SK-N-SH treated with all-trans-retinoic acid at 6 μM for 48 hours (cell line): ENCODE results near the gene LRRC18.

ENCODE experiments used
- GLIS3 ChIP-seq: fragments of 250-450 bp; sonication (Bioruptor Pico); IDR thresholded peaks from 2 replicates; pipeline ENCODE4 v1.5.0; 2020; ENCODE audit warnings: mild to moderate bottlenecking, moderate library complexity
- OSR1 ChIP-seq: fragments of 250-450 bp; sonication (Bioruptor Pico); IDR thresholded peaks from 2 replicates; pipeline ENCODE4 v1.8.0; 2022; ENCODE audit warnings: moderate library complexity, mild to moderate bottlenecking, inconsistent platforms
- PATZ1 ChIP-seq: fragments of 250-450 bp; sonication (Bioruptor Pico); IDR thresholded peaks from 2 replicates; pipeline ENCODE4 v1.8.0; 2020; ENCODE audit warnings: mild to moderate bottlenecking, moderate library complexity, borderline replicate concordance
- POU6F1 ChIP-seq: fragments of 250-450 bp; sonication (Bioruptor Pico); IDR thresholded peaks from 2 replicates; pipeline ENCODE4 v1.8.0; 2021; ENCODE audit warnings: low read depth, mild to moderate bottlenecking, moderate library complexity, borderline replicate concordance
- PPARA ChIP-seq: fragments of 250-450 bp; sonication (Bioruptor Pico); IDR thresholded peaks from 2 replicates; pipeline ENCODE4 v1.5.0; 2020; ENCODE audit warnings: mild to moderate bottlenecking, borderline replicate concordance
- SNAI2 ChIP-seq: fragments of 250-450 bp; sonication (Bioruptor Pico); IDR thresholded peaks from 2 replicates; pipeline ENCODE4 v1.5.0; 2020; ENCODE audit warnings: mild to moderate bottlenecking, moderate library complexity
- TCF4 ChIP-seq: fragments of 250-450 bp; sonication (Bioruptor Pico); IDR thresholded peaks from 2 replicates; pipeline ENCODE4 v1.8.0; 2021; ENCODE audit warnings: mild to moderate bottlenecking, moderate library complexity, borderline replicate concordance
- TSHZ2 ChIP-seq: fragments of 250-450 bp; sonication (Bioruptor Pico); IDR thresholded peaks from 2 replicates; pipeline ENCODE4 v1.5.0; 2020; ENCODE audit warnings: mild to moderate bottlenecking, moderate library complexity
- ZFP3 ChIP-seq: fragments of 250-450 bp; sonication (Bioruptor Pico); IDR thresholded peaks from 2 replicates; pipeline ENCODE4 v1.5.0; 2020; ENCODE audit warnings: mild to moderate bottlenecking, moderate library complexity
- ZNF565 ChIP-seq: fragments of 450-650 bp; formaldehyde crosslinking; conservative IDR thresholded peaks from 2 replicates; pipeline ENCODE4 v1.5.0; 2020; ENCODE audit warnings: low read depth, mild to moderate bottlenecking, moderate library complexity

- TF ChIP-seq PATZ1 (CRISPR knock-in tag) (no peak), SNAI2 (no peak), PPARA (CRISPR knock-in tag) (no peak), TCF4 (CRISPR knock-in tag) (no peak), ZNF565 (no peak), OSR1 (CRISPR knock-in tag) (no peak), POU6F1 (no peak), GLIS3 (CRISPR knock-in tag) (no peak), TSHZ2 (CRISPR knock-in tag) (no peak), ZFP3 (CRISPR knock-in tag) (no peak)
Observed at GRCh38 chr10:48944171-48944570, 4.5 kb upstream of the LRRC18 start.
